GM18526 (cell line): ENCODE results near the gene HMGA1.

Experiments used
- POLR2A ChIP-seq: IDR thresholded peaks from 3 replicates; pipeline ENCODE4 v1.6.1; 2011; ENCODE audit not compliant: insufficient read length; ENCODE audit errors: extremely low read depth

The HMGA1 gene

GRCh38 chr6:34295721-34296120, 59.0 kb downstream of the HMGA1 start:
- TF ChIP-seq POLR2A: no peak
